B cell (primary cell): ENCODE measurements around the gene NPTX2. TPM values are rescaled to one million over a fixed set of nuclear protein-coding genes. Genes with fewer than 3 reads are reported as not detected.

Source experiments
- ATAC-seq: fragments of 200-7000 bp; cut with Tn5 transposase; one replicate; pipeline ENCODE4 v1.10.0; 2021; ENCODE audit warnings: low read depth, mild to moderate bottlenecking, moderate number of reproducible peaks, moderate library complexity
- CTCF ChIA-PET: fragments of 350-600 bp; sonication (Branson Sonifier 250); formaldehyde crosslinking; loops from one replicate; lab custom pipeline; 2021; ENCODE audit warnings: antibody characterized with exemption, inconsistent platforms; lab: Charles Lee
- POLR2A ChIA-PET: fragments of 350-600 bp; sonication (Branson Sonifier 250); formaldehyde crosslinking; loops from one replicate; lab custom pipeline; 2021; ENCODE audit warnings: antibody characterized with exemption; lab: Charles Lee
- DNase-seq: peaks from one replicate; pipeline ENCODE4 v3.0.0; 2013
- H2AFZ ChIP-seq: 2 replicates; pipeline ENCODE4 v1.6.1; 2012; ENCODE audit warnings: mild to moderate bottlenecking, low read depth, low read length; ENCODE audit not compliant: insufficient read depth, poor library complexity, severe bottlenecking
- H3K27ac ChIP-seq, 2 donors: 1 replicate in 1 of 2; 2 replicates in 1 of 2; pipeline ENCODE4 v1.5.1; 2012 to 2013; ENCODE audit warnings: low read length in 2 of 2, mild to moderate bottlenecking in 2 of 2, moderate library complexity in 1 of 2
- H3K27me3 ChIP-seq, 4 experiments: fragments of 200-600 bp in 1 of 4; sonication (generic) in 1 of 4; replicated peaks in 1 of 4; 1 replicate in 2 of 4; 2 replicates in 2 of 4; pipeline versions ENCODE4 v1.6.1 to v1.7.0; 2013 to 2016; ENCODE audit warnings: low read length in 3 of 4, mild to moderate bottlenecking in 2 of 4, mixed read lengths in 1 of 4, moderate library complexity in 1 of 4; ENCODE audit not compliant: insufficient read depth in 4 of 4, control insufficient read depth in 3 of 4; ENCODE audit errors: control extremely low read depth in 1 of 4
- H3K36me3 ChIP-seq, 2 experiments: replicated peaks in 1 of 2; 1 replicate in 1 of 2; 2 replicates in 1 of 2; pipeline versions ENCODE4 v1.6.1 to v1.7.1; 2013; ENCODE audit warnings: low read length in 1 of 2; ENCODE audit not compliant: insufficient read depth in 2 of 2, control insufficient read depth in 1 of 2; ENCODE audit errors: control extremely low read depth in 1 of 2, extremely low read depth in 1 of 2
- H3K4me1 ChIP-seq, 2 donors: fragments of 200-600 bp in 1 of 2; sonication (generic) in 1 of 2; 1 replicate in 1 of 2; 2 replicates in 1 of 2; pipeline versions ENCODE4 v1.5.1 to v1.6.1; 2013 to 2017; ENCODE audit warnings: low read length in 2 of 2; ENCODE audit not compliant: control insufficient read depth in 2 of 2, insufficient read depth in 2 of 2
- H3K4me2 ChIP-seq: replicated peaks from 2 replicates; pipeline ENCODE3; 2012; ENCODE audit warnings: mild to moderate bottlenecking, low read depth, low read length; ENCODE audit not compliant: poor library complexity, severe bottlenecking
- H3K4me3 ChIP-seq, 5 experiments: fragments of 200-600 bp in 1 of 5; sonication (generic) in 1 of 5; 1 replicate in 3 of 5; 2 replicates in 2 of 5; pipeline versions ENCODE4 v1.5.1 to v1.7.0; 2011 to 2016; ENCODE audit warnings: low read length in 4 of 5, mild to moderate bottlenecking in 4 of 5, low read depth in 2 of 5, control low read depth in 1 of 5, moderate library complexity in 1 of 5; ENCODE audit not compliant: insufficient read depth in 1 of 5; ENCODE audit errors: control extremely low read depth in 1 of 5, extremely low read depth in 1 of 5
- H3K79me2 ChIP-seq: fragments of 200-600 bp; sonication (generic); one replicate; pipeline ENCODE4 v1.6.0; 2016; ENCODE audit warnings: low read length; ENCODE audit not compliant: control insufficient read depth, insufficient read depth
- H3K9ac ChIP-seq: fragments of 200-600 bp; sonication (generic); 2 replicates; pipeline ENCODE4 v1.6.1; 2017; ENCODE audit warnings: mild to moderate bottlenecking, low read length, moderate library complexity
- H3K9me3 ChIP-seq, 3 donors: one replicate each; pipeline versions ENCODE4 v1.6.1 to v1.7.1; 2013; ENCODE audit warnings: low read length in 2 of 3; ENCODE audit not compliant: control insufficient read depth in 2 of 3, insufficient read depth in 1 of 3; ENCODE audit errors: control extremely low read depth in 1 of 3
- H4K20me1 ChIP-seq: 2 replicates; pipeline ENCODE4 v1.6.0; 2012; ENCODE audit warnings: mild to moderate bottlenecking, low read length; ENCODE audit not compliant: insufficient read depth, control insufficient read depth, poor library complexity, severe bottlenecking
- H3K27ac Mint-ChIP-seq: one replicate; pipeline ENCODE4 v1.8.0; 2021; ENCODE audit warnings: mixed read lengths
- H3K27me3 Mint-ChIP-seq: one replicate; pipeline ENCODE4 v1.8.0; 2021; ENCODE audit warnings: mixed read lengths
- H3K4me1 Mint-ChIP-seq: one replicate; pipeline ENCODE4 v1.8.0; 2021; ENCODE audit warnings: mixed read lengths
- H3K4me3 Mint-ChIP-seq: one replicate; pipeline ENCODE4 v1.8.0; 2021; ENCODE audit warnings: mixed read lengths
- H3K9me3 Mint-ChIP-seq: one replicate; pipeline ENCODE4 v1.8.0; 2022; ENCODE audit warnings: mixed read lengths; ENCODE audit not compliant: insufficient read depth
- EZH2 ChIP-seq: IDR thresholded peaks from 2 replicates; pipeline ENCODE4 v1.6.1; 2012; ENCODE audit warnings: borderline replicate concordance, low read depth, mild to moderate bottlenecking, moderate library complexity, low read length; ENCODE audit not compliant: insufficient read depth, poor library complexity, severe bottlenecking
- WGBS: methylation state at CpG from one replicate; pipeline ENCODE4 v1.1.5; 2013; ENCODE audit warnings: missing lambda C conversion rate; ENCODE audit not compliant: insufficient coverage; 5-methylcytosine and 5-hydroxymethylcytosine counted together
- intact Hi-C: fragments of 100-400 bp; cut with micrococcal nuclease; formaldehyde crosslinking; loops from one replicate; pipeline ENCODE4 v1.10.0; 2022
- polyA plus RNA-seq: library from polyadenylated mRNA; depleted of rRNA; stranded (reverse); fragments of >200 nt; gene quantifications from 2 replicates; pipeline ENCODE4 v1.2.3, GENCODE V29; 2012
- total RNA-seq, 2 donors: library from RNA; stranded (reverse); fragments of 120-200 nt in 1 of 2; gene quantifications; 1 replicate in 1 of 2; 2 replicates in 1 of 2; pipeline versions ENCODE4 v1.2.3 to v1.2.4, GENCODE V29; 2013 to 2022
- TF ChIP-seq, protein P1 (sequence below): fragments of 200-600 bp; IDR thresholded peaks from one replicate; pipeline ENCODE4 v1.8.0; 2022; ENCODE audit warnings: antibody characterized with exemption, mild to moderate bottlenecking

NPTX2 gene
- total and polyA plus RNA-seq, 2 donors (not counting 1 experiment from before 2014, with no cell fraction given), result not detected

DNA sequence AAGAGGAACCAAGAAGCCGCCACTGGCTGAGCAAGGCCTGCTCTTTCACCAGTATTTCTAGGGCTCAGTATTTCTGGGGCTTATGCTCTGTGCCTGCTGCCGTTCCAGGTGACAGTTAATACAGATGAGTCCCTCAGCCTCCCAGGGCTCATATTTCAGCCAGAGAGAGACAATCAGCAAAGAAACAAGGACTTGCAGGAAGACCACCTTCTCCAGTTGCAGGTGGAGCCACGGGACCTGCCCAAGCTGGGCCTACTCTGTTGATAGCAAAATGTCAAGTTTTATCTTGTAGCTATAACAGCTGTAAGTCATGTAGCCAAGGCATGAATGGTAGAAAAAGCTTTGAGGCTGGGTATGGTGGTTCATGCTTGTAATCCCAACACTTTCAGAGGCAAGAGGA lies 42.7 kb downstream of the NPTX2 start:
- Histone ChIP-seq H2AFZ (no peak overlapping the region), H4K20me1 (no peaks in the 10 kb centered on the region), H3K27me3 (no peaks in the 10 kb centered on the region), H3K79me2 (no peaks in the 10 kb centered on the region), H3K9me3 (peaks cover 0 to 45% (median 8%) of the 10 kb centered on the region in 3 donors), H3K4me2 (no peak overlapping the region), H3K4me1 (no peaks in the 10 kb centered on the region), H3K36me3 (no peaks in the 10 kb centered on the region), H3K4me3 (no peak overlapping the region), H3K9ac (no peak overlapping the region), H3K27ac (no peak overlapping the region)
- ATAC-seq (no peak), DNase-seq (no peak)
- Mint-ChIP-seq H3K27ac (no peak overlapping the region), H3K4me1 (no peaks in the 10 kb centered on the region), H3K27me3 (no peaks in the 10 kb centered on the region), H3K4me3 (no peak overlapping the region), H3K9me3 (peaks cover 3% of the 10 kb centered on the region)
- intact Hi-C loops, result no loop called here
- TF ChIP-seq EZH2, result no peak
- TF ChIP-seq, protein P1, sequence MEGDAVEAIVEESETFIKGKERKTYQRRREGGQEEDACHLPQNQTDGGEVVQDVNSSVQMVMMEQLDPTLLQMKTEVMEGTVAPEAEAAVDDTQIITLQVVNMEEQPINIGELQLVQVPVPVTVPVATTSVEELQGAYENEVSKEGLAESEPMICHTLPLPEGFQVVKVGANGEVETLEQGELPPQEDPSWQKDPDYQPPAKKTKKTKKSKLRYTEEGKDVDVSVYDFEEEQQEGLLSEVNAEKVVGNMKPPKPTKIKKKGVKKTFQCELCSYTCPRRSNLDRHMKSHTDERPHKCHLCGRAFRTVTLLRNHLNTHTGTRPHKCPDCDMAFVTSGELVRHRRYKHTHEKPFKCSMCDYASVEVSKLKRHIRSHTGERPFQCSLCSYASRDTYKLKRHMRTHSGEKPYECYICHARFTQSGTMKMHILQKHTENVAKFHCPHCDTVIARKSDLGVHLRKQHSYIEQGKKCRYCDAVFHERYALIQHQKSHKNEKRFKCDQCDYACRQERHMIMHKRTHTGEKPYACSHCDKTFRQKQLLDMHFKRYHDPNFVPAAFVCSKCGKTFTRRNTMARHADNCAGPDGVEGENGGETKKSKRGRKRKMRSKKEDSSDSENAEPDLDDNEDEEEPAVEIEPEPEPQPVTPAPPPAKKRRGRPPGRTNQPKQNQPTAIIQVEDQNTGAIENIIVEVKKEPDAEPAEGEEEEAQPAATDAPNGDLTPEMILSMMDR, result no peak
- ChIA-PET CTCF (no interaction called here), POLR2A (no interaction called here)
- 100% methylated on average over 2 of the region's 3 CpGs for WGBS

DNA sequence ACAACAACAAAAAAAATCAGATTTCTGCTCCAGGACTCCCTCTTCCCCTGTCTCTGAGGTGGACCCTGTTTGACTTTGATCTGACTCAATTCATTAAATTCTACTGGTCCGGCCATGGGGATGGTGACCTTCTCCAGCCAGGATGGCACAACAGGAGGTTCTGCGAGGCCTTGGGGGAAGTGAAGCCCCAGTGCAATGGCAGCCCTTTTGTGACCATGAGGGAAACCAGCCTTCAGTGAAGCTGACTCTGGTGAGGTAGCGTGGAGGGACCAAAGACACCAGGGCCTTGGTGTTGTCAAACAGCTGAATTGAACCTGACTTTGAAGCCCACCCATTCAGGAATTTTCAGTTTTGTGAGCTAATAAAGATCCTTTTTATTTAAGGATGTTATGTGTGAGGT lies 44.5 kb downstream of the NPTX2 start:
- Mint-ChIP-seq H3K4me1 (no peaks in the 10 kb centered on the region), H3K27me3 (no peaks in the 10 kb centered on the region)

More for the DNA sequence above, 44.5 kb downstream of the NPTX2 start:
- Histone ChIP-seq H3K9ac (no peak overlapping the region), H3K4me1 (no peaks in the 10 kb centered on the region), H3K36me3 (no peaks in the 10 kb centered on the region), H3K4me3 (no peak overlapping the region), H2AFZ (no peak overlapping the region), H3K9me3 (peaks cover 0 to 31% (median 2%) of the 10 kb centered on the region in 3 donors), H4K20me1 (no peaks in the 10 kb centered on the region), H3K79me2 (no peaks in the 10 kb centered on the region), H3K4me2 (no peak overlapping the region), H3K27ac (no peak overlapping the region), H3K27me3 (no peaks in the 10 kb centered on the region)
- no peak for DNase-seq
- Mint-ChIP-seq H3K4me3 (no peak overlapping the region), H3K27ac (no peak overlapping the region), H3K9me3 (peaks cover 3% of the 10 kb centered on the region)
- ChIA-PET CTCF (no interaction called here), POLR2A (no interaction called here)
- 86% methylated on average over 3 of the region's 3 CpGs for WGBS
- TF ChIP-seq, protein P1, result no peak
- TF ChIP-seq EZH2, result no peak
- no peak for ATAC-seq
- intact Hi-C loops, result no loop called here
